HepG2 (cell line): ENCODE results near the gene PRPF38A. TPM values are rescaled to one million over a fixed set of nuclear protein-coding genes. Genes with fewer than 3 reads are reported as not detected.

Source experiments
- ATAC-seq: fragments of 200-7000 bp; cut with Tn5 transposase; 3 replicates; pipeline ENCODE4 v1.9.1; 2020; ENCODE audit warnings: mild to moderate bottlenecking, moderate library complexity
- BruUV-seq: library from RNA; stranded (reverse); fragments of 400-500 nt; replicated peaks from 2 replicates; lab custom pipeline; 2021; lab: Mats Ljungman, UMichigan
- CTCF ChIA-PET: fragments of 300-600 bp; formaldehyde crosslinking; extraction: SDS; loops from one replicate; lab custom pipeline; 2021; ENCODE audit warnings: low total read pairs, inconsistent platforms, low intra/inter-chr PET ratio; lab: Yijun Ruan, JAX
- POLR2A ChIA-PET: fragments of 350-600 bp; sonication (Branson Sonifier 250); formaldehyde crosslinking; loops from one replicate; lab custom pipeline; 2020; ENCODE audit warnings: antibody characterized with exemption, inconsistent platforms; lab: Yijun Ruan, JAX
- DNase-seq: peaks from one replicate; pipeline ENCODE4 v3.0.0-alpha.2; 2015; ENCODE audit warnings: low spot score
- FAIRE-seq: peaks from 3 replicates; lab custom pipeline; 2011; peaks lifted over from hg19 to GRCh38; lab: Jason Lieb, UNC
- H2AFZ ChIP-seq: one replicate; pipeline ENCODE4 v1.6.1; 2011; ENCODE audit warnings: low read length, inconsistent platforms
- H3K27ac ChIP-seq: fragments of 300-600 bp; 3 replicates; pipeline ENCODE4 v1.8.0; 2011; ENCODE audit warnings: mixed run types, mild to moderate bottlenecking, mixed read lengths, low read length, inconsistent platforms; ENCODE audit not compliant: insufficient read depth; ENCODE audit errors: extremely low read length
- H3K27me3 ChIP-seq, 2 experiments: fragments of 200-600 bp in 1 of 2; 2 replicates in 1 of 2; 3 replicates in 1 of 2; pipeline versions ENCODE4 v1.6.0 to v1.8.0; 2011; ENCODE audit warnings: low read length in 2 of 2, mild to moderate bottlenecking in 2 of 2, moderate library complexity in 2 of 2, inconsistent platforms in 1 of 2; ENCODE audit not compliant: insufficient read depth in 2 of 2, control insufficient read depth in 1 of 2
- H3K36me3 ChIP-seq, 2 experiments: fragments of 200-600 bp in 1 of 2; replicated peaks in 1 of 2; 2 replicates in 1 of 2; 3 replicates in 1 of 2; pipeline versions ENCODE4 v1.5.1 to v1.8.0; 2011; ENCODE audit warnings: low read length in 2 of 2, inconsistent platforms in 1 of 2; ENCODE audit not compliant: insufficient read depth in 2 of 2, control insufficient read depth in 1 of 2
- H3K4me1 ChIP-seq: 2 replicates; pipeline ENCODE4 v1.5.1; 2012; ENCODE audit warnings: low read length, inconsistent platforms; ENCODE audit not compliant: insufficient read depth
- H3K4me2 ChIP-seq: 2 replicates; pipeline ENCODE4 v1.6.0; 2011; ENCODE audit warnings: low read depth, low read length, inconsistent platforms
- H3K4me3 ChIP-seq, 3 experiments: fragments of 200-600 bp in 1 of 3; sonication (generic), shearing (Covaris generic) in 1 of 3; replicated peaks in 1 of 3; 2 replicates each; pipeline ENCODE4 v1.5.1; 2011 to 2016; ENCODE audit warnings: low read length in 3 of 3, inconsistent platforms in 2 of 3, low read depth in 2 of 3, mild to moderate bottlenecking in 2 of 3, control low read depth in 1 of 3, mixed read lengths in 1 of 3; ENCODE audit not compliant: insufficient read depth in 1 of 3
- H3K79me2 ChIP-seq: one replicate; pipeline ENCODE4 v1.6.1; 2011; ENCODE audit warnings: low read length, inconsistent platforms; ENCODE audit not compliant: insufficient read depth
- H3K9ac ChIP-seq: 2 replicates; pipeline ENCODE4 v1.6.0; 2011; ENCODE audit warnings: mild to moderate bottlenecking, low read depth, low read length, inconsistent platforms; ENCODE audit not compliant: insufficient read depth
- H3K9me3 ChIP-seq: 2 replicates; pipeline ENCODE4 v1.5.1; 2012; ENCODE audit warnings: mild to moderate bottlenecking, low read length
- H4K20me1 ChIP-seq: 2 replicates; pipeline ENCODE4 v1.6.0; 2011; ENCODE audit warnings: inconsistent platforms, mild to moderate bottlenecking, low read length, moderate library complexity; ENCODE audit not compliant: insufficient read depth
- EED ChIP-seq: sonication (generic); formaldehyde crosslinking; IDR thresholded peaks from 2 replicates; pipeline ENCODE4 v1.5.0; 2020; ENCODE audit warnings: mild to moderate bottlenecking, missing genetic modification reagents
- NFYB ChIP-seq: sonication (generic); formaldehyde crosslinking; IDR thresholded peaks from 2 replicates; pipeline ENCODE4 v1.4.0; 2020; ENCODE audit warnings: missing genetic modification reagents
- TERF1 ChIP-seq: sonication (generic); formaldehyde crosslinking; IDR thresholded peaks from 2 replicates; pipeline ENCODE4 v1.8.0; 2022; ENCODE audit warnings: mild to moderate bottlenecking, missing genetic modification reagents, moderate library complexity
- TFDP1 ChIP-seq: IDR thresholded peaks from 2 replicates; pipeline ENCODE4 v1.6.1; 2016; ENCODE audit warnings: missing compliant biosample characterization, missing genetic modification reagents, borderline replicate concordance
- THAP9 ChIP-seq: sonication (generic); formaldehyde crosslinking; IDR thresholded peaks from 2 replicates; pipeline ENCODE4; 2020; ENCODE audit warnings: missing genetic modification reagents, mild to moderate bottlenecking, borderline replicate concordance
- TRIM24 ChIP-seq: sonication (generic); formaldehyde crosslinking; IDR thresholded peaks from 2 replicates; pipeline ENCODE4 v1.8.0; 2022; ENCODE audit warnings: mild to moderate bottlenecking, missing genetic modification reagents
- ZBTB42 ChIP-seq: sonication (generic); formaldehyde crosslinking; IDR thresholded peaks from 2 replicates; pipeline ENCODE4 v1.5.0; 2020; ENCODE audit warnings: mild to moderate bottlenecking, missing genetic modification reagents
- ZBTB49 ChIP-seq: sonication (generic); formaldehyde crosslinking; IDR thresholded peaks from 2 replicates; pipeline ENCODE4 v1.4.0; 2020; ENCODE audit warnings: missing genetic modification reagents, borderline replicate concordance
- ZNF33A ChIP-seq: sonication (generic); formaldehyde crosslinking; IDR thresholded peaks from 2 replicates; pipeline ENCODE4 v1.5.1; 2020; ENCODE audit warnings: missing genetic modification reagents, mild to moderate bottlenecking, moderate library complexity, borderline replicate concordance
- ZNF616 ChIP-seq: sonication (generic); formaldehyde crosslinking; IDR thresholded peaks from 2 replicates; pipeline ENCODE4 v1.5.0; 2020; ENCODE audit warnings: low read depth, mild to moderate bottlenecking, missing genetic modification reagents
- WGBS: methylation state at CpG from one replicate; pipeline ENCODE4 v1.1.6; 2017; ENCODE audit warnings: low lambda C conversion rate; 5-methylcytosine and 5-hydroxymethylcytosine counted together
- in situ Hi-C: cut with HindIII; loops from 2 replicates; pipeline ENCODE4 v1.10.0; 2017; ENCODE audit warnings: low pct_unique_long_range_greater_than_20kb; ENCODE audit not compliant: extremely low pct_ligation_motif_present
- intact Hi-C: fragments of 100-400 bp; cut with micrococcal nuclease; formaldehyde crosslinking; loops from one replicate; pipeline ENCODE4 v1.10.0; 2022; ENCODE audit not compliant: unreplicated experiment
- polyA plus RNA-seq, 8 experiments: library from polyadenylated mRNA; depleted of rRNA in 3 of 8; stranded (reverse) in 7 of 8; unstranded in 1 of 8; fragments of >200 nt; fragmentation: Illumina TruSeq in 4 of 8; extraction: Trizol in 4 of 8; gene quantifications; 2 replicates each; pipeline versions ENCODE4 v1.2.1 to v1.2.3, GENCODE V29; 2011 to 2016; ENCODE audit warnings: low read depth in 4 of 8, missing spikeins in 1 of 8, mixed read lengths in 1 of 8; ENCODE audit not compliant: insufficient read depth in 1 of 8
- total RNA-seq, 5 experiments: library from RNA; depleted of rRNA; stranded (reverse); fragments of >200 nt; fragmentation: Illumina TruSeq; extraction: Trizol; gene quantifications; 2 replicates each; pipeline ENCODE4 v1.2.3, GENCODE V29; 2016; ENCODE audit warnings: low read depth in 1 of 5

Gene PRPF38A
- total and polyA plus RNA-seq, 2 of the 13 experiments (the other 11 are each of a cell fraction or from before 2014, with no cell fraction given): 18.3 to 45.5 TPM

- H3K27ac ChIP-seq: no peak overlapping the region
- no peak for TF ChIP-seq TRIM24 (CRISPR knock-in tag)
- FAIRE-seq: no peak
- in situ Hi-C loops (no loop called here), intact Hi-C loops (no loop called here)
- no peak overlapping the region for H2AFZ ChIP-seq
- no peak overlapping the region for H3K4me3 ChIP-seq
- H3K9me3 ChIP-seq: no peaks in the 10 kb centered on the region
- ATAC-seq: no peak
- CTCF ChIA-PET: no interaction called here
- H4K20me1 ChIP-seq: no peaks in the 10 kb centered on the region
- 98% methylated on average over 2 of the region's 2 CpGs for WGBS
- H3K36me3 ChIP-seq: peaks cover 3 to 52% of the 10 kb centered on the region in 2 experiments
- BruUV-seq: no TSS peak
- H3K4me1 ChIP-seq: no peaks in the 10 kb centered on the region
- no peaks in the 10 kb centered on the region for H3K27me3 ChIP-seq
- no peak overlapping the region for H3K4me2 ChIP-seq
- POLR2A ChIA-PET: no interaction called here
- no peaks in the 10 kb centered on the region for H3K79me2 ChIP-seq
- H3K9ac ChIP-seq: no peak overlapping the region
- DNase-seq: no peak
Observed at GRCh38 chr1:52423055-52423454, 18.7 kb downstream of the PRPF38A start.

GRCh38 chr1:52423771-52424170 lies 19.4 kb downstream of the PRPF38A start:
- Histone ChIP-seq H3K36me3 (peaks cover 3 to 47% of the 10 kb centered on the region in 2 experiments), H3K9me3 (no peaks in the 10 kb centered on the region), H4K20me1 (no peaks in the 10 kb centered on the region), H3K4me2 (no peak overlapping the region), H3K9ac (no peak overlapping the region), H3K27me3 (no peaks in the 10 kb centered on the region), H3K27ac (no peak overlapping the region), H3K79me2 (no peaks in the 10 kb centered on the region), H3K4me1 (no peaks in the 10 kb centered on the region), H3K4me3 (no peak overlapping the region), H2AFZ (no peak overlapping the region)
- no peak for FAIRE-seq
- BruUV-seq: no TSS peak
- ChIA-PET POLR2A (no interaction called here), CTCF (no interaction called here)
- DNase-seq: no peak
- WGBS: 97% methylated on average over 9 of the region's 9 CpGs
- in situ Hi-C loops (no loop called here), intact Hi-C loops (no loop called here)
- ATAC-seq: no peak
- TF ChIP-seq TERF1 (CRISPR knock-in tag) (no peak), ZNF33A (CRISPR knock-in tag) (no peak), ZBTB49 (CRISPR knock-in tag) (no peak), TFDP1 (no peak), ZBTB42 (CRISPR knock-in tag) (no peak), THAP9 (CRISPR knock-in tag) (no peak), NFYB (no peak), ZNF616 (CRISPR knock-in tag) (no peak), EED (no peak)
